GM19193 (cell line): Measurements from ENCODE around the gene ST3GAL3.

Experiments used
- POLR2A ChIP-seq: IDR thresholded peaks from 4 replicates; pipeline ENCODE4 v1.6.1; 2011; ENCODE audit not compliant: insufficient read depth, insufficient read length; ENCODE audit errors: extremely low read depth

ST3GAL3 gene

GRCh38 chr1:43924516-43924915 is 217.2 kb downstream of the ST3GAL3 start:
- TF ChIP-seq POLR2A: no peak

- TF ChIP-seq POLR2A: no peak
Measured at GRCh38 chr1:43925846-43926245, 218.5 kb downstream of the ST3GAL3 start.

GRCh38 chr1:43930168-43930948 is 223.0 kb downstream of the ST3GAL3 start:
- no peak for TF ChIP-seq POLR2A

GRCh38 chr1:43930949-43931275 is 223.6 kb downstream of the ST3GAL3 start:
- no peak for TF ChIP-seq POLR2A

- no peak for TF ChIP-seq POLR2A
Measured at GRCh38 chr1:43931711-43932660, 224.7 kb downstream of the ST3GAL3 start.

- TF ChIP-seq POLR2A: no peak
Measured at GRCh38 chr1:43932786-43933385, 225.6 kb downstream of the ST3GAL3 start.

- TF ChIP-seq POLR2A: no peak
Measured at GRCh38 chr1:43933386-43934100, 226.2 kb downstream of the ST3GAL3 start, which contains the start of gene ARTN. Gene ARTN (plus strand): TSS chr1:43933801. CDS start chr1:43935657, 1,856 bp downstream.

GRCh38 chr1:43934101-43934985 is 227.0 kb downstream of the ST3GAL3 start:
- TF ChIP-seq POLR2A: no peak

- no peak for TF ChIP-seq POLR2A
Measured at GRCh38 chr1:43934986-43935324, 227.6 kb downstream of the ST3GAL3 start.

GRCh38 chr1:43935711-43936427 is 228.5 kb downstream of the ST3GAL3 start:
- no peak for TF ChIP-seq POLR2A

- TF ChIP-seq POLR2A: no peak
Measured at GRCh38 chr1:43936431-43937151, 229.3 kb downstream of the ST3GAL3 start.

GRCh38 chr1:43937179-43937865 is 230.0 kb downstream of the ST3GAL3 start:
- no peak for TF ChIP-seq POLR2A
